Measurements from ENCODE around the gene FUT6.
"Not testable (repeated sequence)": the region's sequence is repeated elsewhere in the genome, so short reads cannot be mapped to it uniquely, and the experiment has no call there.

Gene FUT6

GRCh38 chr19:5786593-5787408, 52.7 kb downstream of the FUT6 start:
- DNase-seq (ENCODE audit: low read depth, low spot score): no peak

DNA sequence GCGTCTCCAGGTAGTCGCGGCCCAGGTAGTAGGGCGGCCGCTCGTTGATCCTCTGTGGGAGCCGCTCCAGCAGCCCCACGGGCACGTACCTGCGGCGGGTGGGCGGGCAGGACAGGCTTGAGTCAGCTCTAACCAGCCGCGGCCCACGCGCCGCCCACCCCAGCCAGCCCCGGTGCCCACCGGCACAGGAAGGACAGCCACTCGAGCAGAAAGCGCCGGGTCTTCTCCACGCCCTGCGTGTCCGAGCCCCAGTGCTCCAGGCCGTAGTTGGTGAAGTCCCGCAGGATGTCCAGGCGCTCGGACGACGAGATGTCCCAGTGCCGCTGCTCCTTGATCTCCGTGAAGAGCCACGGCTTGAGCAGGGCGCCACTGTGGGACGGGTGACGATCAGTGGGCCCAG, 54.1 kb downstream of the FUT6 start:
- DNase-seq (ENCODE audit: low read depth, low spot score): no peak

GRCh38 chr19:5784581-5785147, 54.8 kb downstream of the FUT6 start, which contains the start of gene PRR22:
Gene PRR22, minus strand, starts transcription at chr19:5784746. Its CDS starts 86 bp downstream, at chr19:5784660.
- DNase-seq (ENCODE audit: low read depth, low spot score): no peak

DNA sequence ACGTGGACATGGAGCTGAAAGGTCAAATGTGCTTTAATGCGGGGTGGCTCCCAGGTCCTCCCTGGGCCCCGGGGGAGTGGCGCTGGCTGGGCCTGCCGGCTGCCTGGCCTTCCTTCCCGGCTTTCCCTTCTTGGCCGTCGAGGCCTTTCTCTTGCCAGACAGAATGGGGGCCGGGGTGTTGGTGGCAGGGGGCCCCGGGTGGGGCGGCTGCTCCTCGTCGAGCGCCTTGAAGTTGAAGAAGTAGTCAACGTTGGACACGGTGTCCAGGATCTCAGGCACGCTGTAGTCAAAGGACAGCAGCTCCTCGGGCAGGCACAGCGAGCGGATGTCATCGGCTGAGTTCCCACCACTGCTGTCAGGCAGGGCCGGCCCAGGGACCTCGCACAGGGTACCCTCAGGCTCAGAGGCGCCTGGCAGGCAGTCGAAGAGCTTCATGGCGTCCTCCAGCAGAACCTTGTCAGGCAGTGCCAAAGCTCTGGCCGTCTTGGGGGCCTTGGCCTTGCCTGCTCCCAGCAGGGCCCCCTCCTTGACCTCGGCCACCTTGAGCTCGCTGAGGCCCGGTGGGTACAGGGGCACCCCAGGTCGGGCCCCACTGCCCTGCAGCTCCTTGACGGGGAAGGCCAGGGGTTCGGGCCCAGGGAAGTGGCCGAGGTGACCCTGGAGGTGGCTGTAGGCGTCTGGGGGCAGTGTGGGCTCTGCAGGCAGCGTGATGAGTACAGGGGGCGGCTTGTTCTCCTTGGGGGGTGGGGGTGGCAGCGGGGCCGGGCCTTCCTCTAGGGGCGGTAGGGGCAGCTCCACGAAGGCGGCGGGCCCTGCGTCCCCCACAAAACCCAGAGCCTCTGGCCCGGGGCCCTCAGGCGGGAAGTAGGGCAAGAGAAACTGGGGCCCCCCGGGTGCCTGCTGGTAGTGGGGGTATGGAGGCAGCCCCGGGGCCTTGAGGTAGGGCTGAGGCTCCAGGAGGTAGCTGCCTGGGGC, 56.3 kb downstream of the FUT6 start:
- DNase-seq (ENCODE audit: low read depth, low spot score): no peak

GRCh38 chr19:5782322-5782721, 57.2 kb downstream of the FUT6 start:
- no peak for DNase-seq (ENCODE audit: low read depth, low spot score)

GRCh38 chr19:5780916-5781315, 58.6 kb downstream of the FUT6 start:
- not testable (repeated sequence) for DNase-seq (ENCODE audit: low read depth, low spot score)

Measured in iPS DF 19.7 (cell line).